GM12872 (cell line): ENCODE data around the gene AVPI1.

ENCODE experiments used
- CTCF ChIP-seq: IDR thresholded peaks from 3 replicates; pipeline ENCODE4 v1.5.1; 2011; ENCODE audit warnings: low read depth, mild to moderate bottlenecking, low read length, moderate library complexity; ENCODE audit not compliant: insufficient read depth

Gene AVPI1

GRCh38 chr10:97701438-97702069 lies 14.5 kb upstream of the AVPI1 start:
- peak; percentile 90 for TF ChIP-seq CTCF

DNA sequence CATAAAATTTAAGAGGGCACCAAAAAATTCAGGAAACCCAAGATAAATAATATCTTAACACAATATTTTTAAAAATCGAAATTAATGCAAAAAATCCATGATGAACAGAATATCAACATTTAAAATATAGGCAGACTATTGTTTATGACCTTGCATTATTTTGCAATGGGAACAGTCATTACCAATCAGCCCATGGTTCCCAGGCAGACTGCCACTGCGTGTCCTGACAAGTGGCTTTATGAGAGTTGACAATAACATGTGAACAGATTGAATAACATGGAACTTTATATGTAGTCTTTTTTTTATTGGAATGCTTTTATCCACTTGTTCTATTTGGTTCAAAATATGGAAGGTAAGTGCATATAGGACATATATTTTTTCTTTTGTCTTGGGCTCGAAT lies 3.1 kb upstream of the AVPI1 start:
- no peak for TF ChIP-seq CTCF

DNA sequence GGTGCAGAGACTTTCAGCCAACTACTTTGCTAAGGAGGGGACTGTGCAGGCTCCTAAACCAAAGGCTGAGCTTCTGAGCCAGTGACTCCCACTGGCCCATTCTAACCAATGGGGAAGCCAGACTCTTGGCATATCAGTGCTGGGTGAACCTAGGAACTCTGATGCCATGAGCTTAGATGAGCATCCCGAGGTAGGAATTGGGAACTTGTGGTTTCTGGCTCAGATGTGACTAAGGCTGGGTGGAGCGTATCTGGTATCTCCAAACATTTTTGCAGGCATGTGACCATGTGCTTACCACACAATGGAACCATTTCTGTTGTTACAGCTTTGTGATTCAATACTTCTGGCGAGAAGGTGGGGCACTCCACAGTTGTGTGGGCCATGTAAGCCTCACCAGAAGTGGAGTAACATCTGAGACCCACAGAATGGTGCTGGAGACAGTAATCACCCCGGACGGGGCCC lies 2.5 kb upstream of the AVPI1 start:
- no peak for TF ChIP-seq CTCF

GRCh38 chr10:97687785-97688781 lies 1.0 kb upstream of the AVPI1 start:
- TF ChIP-seq CTCF = no peak

DNA sequence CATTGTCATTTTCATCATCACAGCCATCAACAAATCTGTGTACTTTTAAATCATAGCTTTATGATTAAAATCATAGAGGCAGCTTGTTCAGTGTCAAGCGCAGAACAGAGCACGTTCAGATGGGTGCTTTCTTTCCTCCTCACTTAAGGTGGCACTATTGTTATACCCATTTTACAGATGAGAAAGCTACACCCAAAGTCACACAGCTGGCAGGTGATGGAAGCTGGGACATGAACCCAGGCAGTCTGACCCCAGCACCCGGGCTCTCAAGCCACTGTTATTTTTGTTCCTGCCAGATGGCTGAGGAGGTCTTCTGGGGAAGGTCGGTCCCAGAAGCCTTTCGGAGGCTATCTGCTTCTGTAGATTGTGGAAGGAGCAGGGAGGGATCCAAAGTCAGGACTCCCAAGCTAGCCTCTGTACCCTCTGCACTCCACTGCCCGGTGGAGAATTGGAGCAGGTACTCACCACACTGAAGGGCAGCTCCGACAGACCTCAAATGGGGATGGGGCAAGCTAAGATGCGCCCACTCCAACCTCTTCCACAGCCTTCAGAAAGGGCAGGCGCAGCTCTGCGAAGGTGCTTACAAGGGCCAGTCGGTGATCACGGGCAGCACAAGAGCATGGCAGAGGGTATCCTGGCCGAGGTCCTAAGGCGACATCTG lies 610 bp downstream of the AVPI1 start:
- TF ChIP-seq CTCF = peak; percentile 25; the same call in 1 of the 3 replicates

DNA sequence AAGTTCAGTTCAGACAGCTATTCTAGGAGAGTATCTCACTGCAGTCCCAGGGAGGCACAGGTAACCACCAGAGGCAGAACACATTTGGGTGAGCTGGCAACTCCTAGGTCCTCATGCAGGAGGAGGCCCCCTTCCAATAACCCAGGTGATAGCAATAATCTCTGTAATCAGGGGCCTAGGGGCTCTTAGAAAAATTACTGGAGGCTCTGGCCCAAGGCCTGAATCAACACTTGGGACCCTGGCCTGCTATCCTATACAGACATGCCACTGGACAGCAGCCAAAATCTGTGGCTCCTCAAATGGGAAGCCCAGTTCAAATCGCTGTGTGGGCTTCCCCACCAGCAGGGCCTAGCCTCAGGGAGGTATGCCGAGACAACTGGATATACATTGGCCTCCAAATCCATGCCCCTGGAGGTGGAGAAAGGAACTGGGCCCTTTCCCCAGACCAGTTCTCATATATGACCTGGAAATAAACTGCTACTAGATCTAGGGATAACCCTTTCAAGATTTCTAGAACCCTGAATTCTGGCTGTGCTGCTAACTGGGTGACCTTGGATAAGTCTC lies 1.6 kb downstream of the AVPI1 start:
- peak; percentile 23; the same call in 2 of the 3 replicates for TF ChIP-seq CTCF

DNA sequence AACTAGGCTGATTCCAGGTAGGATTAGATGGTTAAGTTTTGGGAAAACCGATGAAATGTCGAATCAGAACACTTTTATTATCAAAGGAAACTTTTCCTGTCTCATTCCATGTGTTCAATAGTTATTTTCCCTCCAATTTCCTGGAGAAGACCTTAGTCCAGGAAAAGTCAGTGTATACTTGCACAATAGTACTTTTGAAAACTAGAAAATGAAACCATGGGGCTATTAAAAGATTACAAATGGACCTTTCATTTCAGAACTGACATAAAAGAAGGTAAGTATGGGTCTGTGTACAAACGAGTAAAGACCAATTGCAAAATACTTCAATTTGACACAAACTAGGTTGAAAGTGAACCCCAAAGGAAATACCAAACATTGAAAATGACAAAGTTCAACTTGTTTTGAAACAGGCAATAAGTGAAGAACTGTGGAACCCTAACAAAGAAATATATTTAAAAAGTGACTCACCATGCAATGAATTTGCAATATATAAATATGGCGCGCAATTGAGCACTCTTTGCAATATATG lies 2.1 kb downstream of the AVPI1 start:
- no peak for TF ChIP-seq CTCF
